Adrenal gland (tissue), 12 donors: ENCODE results near the gene ADM2. TPM values are rescaled to one million over a fixed set of nuclear protein-coding genes. Genes with fewer than 3 reads are reported as not detected.

Experiments
- DNase-seq, 7 donors: peaks; one replicate each; pipeline ENCODE4 v3.0.0-alpha.2; 2019 to 2020
- H3K27ac ChIP-seq, 5 donors: fragments of 200-600 bp; sonication (generic) in 4 of 5; 1 replicate in 3 of 5; 2 replicates in 2 of 5; pipeline versions ENCODE4 v1.5.1 to v1.8.0; 2016 to 2020; ENCODE audit warnings: mild to moderate bottlenecking in 1 of 5
- H3K27me3 ChIP-seq: fragments of 200-600 bp; 2 replicates; pipeline ENCODE4 v1.8.0; 2021
- H3K36me3 ChIP-seq, 2 donors: fragments of 200-600 bp; replicated peaks in 1 of 2; 1 replicate in 1 of 2; 2 replicates in 1 of 2; pipeline versions ENCODE4 v1.5.1 to v1.8.0; 2018 to 2022
- H3K4me1 ChIP-seq, 2 donors: fragments of 200-600 bp; replicated peaks in 1 of 2; 1 replicate in 1 of 2; 2 replicates in 1 of 2; pipeline versions ENCODE4 v1.5.1 to v1.8.0; 2018 to 2021
- H3K4me3 ChIP-seq, 4 donors: fragments of 200-600 bp; sonication (generic) in 3 of 4; one replicate each; pipeline ENCODE4 v1.5.1; 2016 to 2018
- H3K9me3 ChIP-seq, 3 donors: fragments of 200-600 bp; sonication (generic) in 1 of 3; replicated peaks in 1 of 3; 1 replicate in 2 of 3; 2 replicates in 1 of 3; pipeline versions ENCODE4 v1.5.1 to v1.8.0; 2016 to 2021
- POLR2A ChIP-seq, 2 donors: fragments of 450-650 bp; IDR thresholded peaks; one replicate each; pipeline ENCODE4 v1.6.1; 2017; ENCODE audit warnings: antibody characterized with exemption in 2 of 2, mild to moderate bottlenecking in 2 of 2, moderate library complexity in 1 of 2
- WGBS, 4 donors: extraction: QIAGEN DNeasy Blood & Tissue Kit in 2 of 4; methylation state at CpG; one replicate each; pipeline versions ENCODE4 v1.1.5 to v1.1.7; 2013 to 2017; 5-methylcytosine and 5-hydroxymethylcytosine counted together
- intact Hi-C, 2 donors: fragments of 100-400 bp; cut with DNase I; formaldehyde crosslinking; loops; one replicate each; pipeline versions ENCODE4 v1.14.1 to v1.15.0; 2022 to 2023
- polyA plus RNA-seq, 3 donors: library from polyadenylated mRNA; stranded (reverse); fragments of 200-250 nt in 2 of 3; fragments of 350-450 nt in 1 of 3; fragmentation: Illumina TruSeq in 1 of 3; extraction: RNeasy Lipid Tissue Mini Kit (QIAGEN cat#74804) in 1 of 3; gene quantifications; one replicate each; pipeline ENCODE4 v1.2.3, GENCODE V29; 2013 to 2014
- total RNA-seq, 9 donors: library from RNA; depleted of rRNA in 4 of 9; stranded (reverse); fragments of >200 nt in 4 of 9; fragments of 120-200 nt in 1 of 9; fragmentation: NEBNext Ultra II Directional in 1 of 9; extraction: Animal tissue kit (Norgen Biotek cat#: 25700) in 1 of 9; gene quantifications; one replicate each; pipeline versions ENCODE4 v1.1.0 to v1.2.4, GENCODE V29; 2013 to 2023
- TF ChIP-seq, protein P1 (sequence below), 6 experiments: fragments of 450-650 bp in 4 of 6; fragments of 200-600 bp in 2 of 6; sonication (generic) in 1 of 6; IDR thresholded peaks; 1 replicate in 5 of 6; 2 replicates in 1 of 6; pipeline versions ENCODE4 v1.5.1 to v1.8.0; 2016 to 2021; ENCODE audit warnings: antibody characterized with exemption in 6 of 6, mild to moderate bottlenecking in 2 of 6, moderate library complexity in 1 of 6
- donor health status: healthy with polysubstance abuse.
- donor health status: Bipolar disorder and iron deficiency.
- donor health status: DM: yes; HTN: yes; CAD: no.
- donor health status: DM: no; HTN: no; CAD: no.
- donor health status: DM: no; HTN: no; CAD: no.
- donor health status: DM: yes; HTN: yes; CAD: no.

ADM2 gene
- total and polyA plus RNA-seq, 12 donors: 0.07 to 0.54 (median 0.25) TPM; not detected in 5

- Histone ChIP-seq H3K27me3 (no peaks in the 10 kb centered on the region), H3K4me1 (no peaks in the 10 kb centered on the region), H3K9me3 (no peaks in the 10 kb centered on the region), H3K27ac (no peak overlapping the region), H3K36me3 (peaks cover 0 to 95% of the 10 kb centered on the region in 2 donors), H3K4me3 (no peak overlapping the region)
- no peak for TF ChIP-seq POLR2A (IDR thresholded peaks at IDR 0.05)
- TF ChIP-seq, protein P1, sequence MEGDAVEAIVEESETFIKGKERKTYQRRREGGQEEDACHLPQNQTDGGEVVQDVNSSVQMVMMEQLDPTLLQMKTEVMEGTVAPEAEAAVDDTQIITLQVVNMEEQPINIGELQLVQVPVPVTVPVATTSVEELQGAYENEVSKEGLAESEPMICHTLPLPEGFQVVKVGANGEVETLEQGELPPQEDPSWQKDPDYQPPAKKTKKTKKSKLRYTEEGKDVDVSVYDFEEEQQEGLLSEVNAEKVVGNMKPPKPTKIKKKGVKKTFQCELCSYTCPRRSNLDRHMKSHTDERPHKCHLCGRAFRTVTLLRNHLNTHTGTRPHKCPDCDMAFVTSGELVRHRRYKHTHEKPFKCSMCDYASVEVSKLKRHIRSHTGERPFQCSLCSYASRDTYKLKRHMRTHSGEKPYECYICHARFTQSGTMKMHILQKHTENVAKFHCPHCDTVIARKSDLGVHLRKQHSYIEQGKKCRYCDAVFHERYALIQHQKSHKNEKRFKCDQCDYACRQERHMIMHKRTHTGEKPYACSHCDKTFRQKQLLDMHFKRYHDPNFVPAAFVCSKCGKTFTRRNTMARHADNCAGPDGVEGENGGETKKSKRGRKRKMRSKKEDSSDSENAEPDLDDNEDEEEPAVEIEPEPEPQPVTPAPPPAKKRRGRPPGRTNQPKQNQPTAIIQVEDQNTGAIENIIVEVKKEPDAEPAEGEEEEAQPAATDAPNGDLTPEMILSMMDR (IDR thresholded peaks at IDR 0.05): no peak
- DNase-seq: no peak
- WGBS, 4 donors: 95 to 96% (median 95%) methylated on average over 7 to 26 of the region's 26 CpGs; no CpG with 5 or more reads in 1 of the 4 donors
- intact Hi-C loops: no loop called here
Measured at GRCh38 chr22:50461536-50461935, 19.8 kb upstream of the ADM2 start.

GRCh38 chr22:50461979-50462540 is 19.3 kb upstream of the ADM2 start:
- H3K9me3 ChIP-seq: no peaks in the 10 kb centered on the region
- WGBS, 4 donors: 91 to 94% (median 94%) methylated on average over 12 to 30 of the region's 30 CpGs
- no peak for DNase-seq
- TF ChIP-seq, protein P1 (IDR thresholded peaks at IDR 0.05): no peak
- TF ChIP-seq POLR2A (IDR thresholded peaks at IDR 0.05): no peak
- no peak overlapping the region for H3K27ac ChIP-seq
- H3K4me3 ChIP-seq: no peak overlapping the region
- H3K27me3 ChIP-seq: no peaks in the 10 kb centered on the region
- no peaks in the 10 kb centered on the region for H3K4me1 ChIP-seq
- intact Hi-C loops: no loop called here
- peaks cover 0 to 98% of the 10 kb centered on the region in 2 donors for H3K36me3 ChIP-seq

DNA sequence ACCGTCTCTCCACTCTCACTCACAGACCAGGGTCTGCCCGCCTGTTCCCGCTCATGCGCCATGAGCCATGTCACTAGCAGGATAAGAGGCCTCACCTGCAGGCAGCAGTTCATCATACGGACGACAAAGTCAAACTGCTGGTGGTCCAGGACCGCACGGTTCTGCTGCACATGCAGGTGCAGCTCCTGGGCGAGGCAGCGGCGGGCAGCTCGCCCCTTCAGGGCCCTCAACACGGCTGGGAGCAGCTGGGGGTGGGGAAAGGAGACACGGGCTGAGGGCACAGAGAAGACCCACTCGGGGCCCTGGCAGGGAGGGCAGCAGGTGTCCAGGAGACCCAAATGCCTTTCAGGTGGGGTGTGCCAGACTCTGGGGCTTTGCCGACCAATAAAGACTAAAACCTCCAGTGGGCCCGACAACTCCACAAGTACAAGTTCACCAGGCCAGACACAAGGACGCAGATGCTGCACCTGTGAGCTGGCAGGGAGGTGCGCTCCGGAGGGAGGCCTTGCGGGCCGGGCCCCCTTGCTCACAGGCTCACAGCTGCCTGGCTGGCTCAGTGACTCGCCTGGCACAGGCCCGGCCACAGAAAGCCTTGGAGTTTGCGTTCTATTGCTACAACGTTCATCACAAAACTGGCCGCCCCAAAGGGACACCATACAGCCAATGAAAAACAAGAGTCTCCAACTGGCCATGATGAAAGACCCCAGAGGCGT is 18.0 kb upstream of the ADM2 start:
- intact Hi-C loops: no loop called here
- WGBS, 4 donors: 88 to 94% (median 93%) methylated on average over 14 to 28 of the region's 28 CpGs
- H3K4me1 ChIP-seq: no peaks in the 10 kb centered on the region
- H3K9me3 ChIP-seq: no peaks in the 10 kb centered on the region
- H3K4me3 ChIP-seq: no peak overlapping the region
- TF ChIP-seq, protein P1 (IDR thresholded peaks at IDR 0.05): no peak
- no peak overlapping the region for H3K27ac ChIP-seq
- no peak for DNase-seq
- H3K27me3 ChIP-seq: no peaks in the 10 kb centered on the region
- peaks cover 0 to 97% of the 10 kb centered on the region in 2 donors for H3K36me3 ChIP-seq

- DNase-seq: no peak
- Histone ChIP-seq H3K27me3 (no peaks in the 10 kb centered on the region), H3K36me3 (peaks cover 0 to 86% of the 10 kb centered on the region in 2 donors), H3K4me1 (peaks cover under 1 to 4% of the 10 kb centered on the region in 2 donors), H3K4me3 (no peak overlapping the region), H3K9me3 (no peaks in the 10 kb centered on the region), H3K27ac (no peak overlapping the region)
- TF ChIP-seq, protein P1 (IDR thresholded peaks at IDR 0.05): no peak
- no peak for TF ChIP-seq POLR2A (IDR thresholded peaks at IDR 0.05)
- intact Hi-C loops: no loop called here
- 88 to 93% (median 91%) methylated on average over 21 to 24 of the region's 24 CpGs for WGBS, 4 donors
Measured at GRCh38 chr22:50464451-50464850, 16.9 kb upstream of the ADM2 start.
